H9 (cell line): Measurements from ENCODE around the gene LRRC10. TPM values are rescaled to one million over a fixed set of nuclear protein-coding genes. Genes with fewer than 3 reads are reported as not detected.

ENCODE experiments used
- DNase-seq: peaks from one replicate; pipeline ENCODE4 v3.0.0-alpha.2; 2017
- H2AFZ ChIP-seq: one replicate; pipeline ENCODE4 v1.6.1; 2013; ENCODE audit warnings: mild to moderate bottlenecking, low read length, control low read depth, moderate library complexity
- H2AK5ac ChIP-seq: 2 replicates; pipeline ENCODE4 v1.6.1; 2013; ENCODE audit warnings: low read length, control low read depth, mixed read lengths; ENCODE audit not compliant: insufficient read length
- H2BK120ac ChIP-seq: one replicate; pipeline ENCODE4 v1.6.1; 2013; ENCODE audit warnings: low read depth, mild to moderate bottlenecking, low read length, control low read depth, inconsistent platforms; ENCODE audit not compliant: poor library complexity, severe bottlenecking
- H2BK12ac ChIP-seq: 2 replicates; pipeline ENCODE4 v1.6.1; 2013; ENCODE audit warnings: low read length, control low read depth, mixed read lengths, low read depth; ENCODE audit not compliant: insufficient read length
- H2BK15ac ChIP-seq: 2 replicates; pipeline ENCODE4 v1.6.1; 2013; ENCODE audit warnings: low read depth, low read length, control low read depth
- H2BK20ac ChIP-seq: one replicate; pipeline ENCODE4 v1.6.1; 2013; ENCODE audit warnings: low read depth, mild to moderate bottlenecking, low read length, control low read depth, inconsistent platforms; ENCODE audit not compliant: poor library complexity, severe bottlenecking
- H2BK5ac ChIP-seq: 2 replicates; pipeline ENCODE4 v1.6.1; 2013; ENCODE audit warnings: low read length, control low read depth, mixed read lengths; ENCODE audit not compliant: insufficient read length
- H3K14ac ChIP-seq: 2 replicates; pipeline ENCODE4 v1.6.1; 2013; ENCODE audit warnings: low read length, control low read depth; ENCODE audit not compliant: insufficient read depth
- H3K18ac ChIP-seq: 2 replicates; pipeline ENCODE4 v1.6.1; 2013; ENCODE audit warnings: low read depth, mild to moderate bottlenecking, mixed read lengths, low read length, control low read depth; ENCODE audit not compliant: insufficient read length
- H3K23ac ChIP-seq: 2 replicates; pipeline ENCODE4 v1.6.1; 2013; ENCODE audit warnings: low read length, control low read depth, mixed read lengths, low read depth; ENCODE audit not compliant: insufficient read length
- H3K23me2 ChIP-seq: 2 replicates; pipeline ENCODE4 v1.6.1; 2013; ENCODE audit warnings: low read depth, mild to moderate bottlenecking, mixed read lengths, low read length, control low read depth; ENCODE audit not compliant: insufficient read length, poor library complexity, severe bottlenecking
- H3K27ac ChIP-seq: 2 replicates; pipeline ENCODE4 v1.5.1; 2013; ENCODE audit warnings: low read length, control low read depth, mixed read lengths, low read depth; ENCODE audit not compliant: insufficient read length
- H3K27me3 ChIP-seq: 2 replicates; pipeline ENCODE4 v1.6.1; 2013; ENCODE audit warnings: low read length, control low read depth, inconsistent platforms; ENCODE audit not compliant: insufficient read depth
- H3K4ac ChIP-seq: 2 replicates; pipeline ENCODE4 v1.6.1; 2013; ENCODE audit warnings: low read depth, mild to moderate bottlenecking, control low read depth, inconsistent platforms, low read length, moderate library complexity
- H3K4me1 ChIP-seq: 2 replicates; pipeline ENCODE4 v1.6.1; 2013; ENCODE audit warnings: low read length, control low read depth, inconsistent platforms; ENCODE audit not compliant: insufficient read depth
- H3K4me2 ChIP-seq: 2 replicates; pipeline ENCODE4 v1.6.1; 2013; ENCODE audit warnings: low read length, control low read depth, mixed read lengths; ENCODE audit not compliant: insufficient read length, insufficient read depth
- H3K56ac ChIP-seq: 2 replicates; pipeline ENCODE4 v1.6.1; 2013; ENCODE audit warnings: low read depth, mild to moderate bottlenecking, mixed read lengths, low read length, control low read depth; ENCODE audit not compliant: insufficient read length
- H3K79me1 ChIP-seq: 2 replicates; pipeline ENCODE4 v1.6.1; 2013; ENCODE audit warnings: low read depth, mild to moderate bottlenecking, moderate library complexity, low read length, control low read depth, inconsistent platforms; ENCODE audit not compliant: insufficient read depth, poor library complexity, severe bottlenecking
- H3K79me2 ChIP-seq: 2 replicates; pipeline ENCODE4 v1.6.1; 2013; ENCODE audit warnings: low read length, control low read depth, inconsistent platforms; ENCODE audit not compliant: insufficient read depth
- H3K9ac ChIP-seq: 2 replicates; pipeline ENCODE4 v1.6.1; 2013; ENCODE audit warnings: low read length, control low read depth, mixed read lengths; ENCODE audit not compliant: insufficient read length; ENCODE audit errors: extremely low read depth
- H3K9me3 ChIP-seq: one replicate; pipeline ENCODE4 v1.6.1; 2013; ENCODE audit warnings: low read depth, low read length, inconsistent platforms; ENCODE audit not compliant: control insufficient read depth
- H3T11ph ChIP-seq: one replicate; pipeline ENCODE4 v1.6.1; 2013; ENCODE audit warnings: mild to moderate bottlenecking, low read length, control low read depth, inconsistent platforms
- H4K20me1 ChIP-seq: one replicate; pipeline ENCODE4 v1.6.1; 2013; ENCODE audit not compliant: control insufficient read depth, insufficient read length, insufficient read depth
- H4K5ac ChIP-seq: 2 replicates; pipeline ENCODE4 v1.6.1; 2013; ENCODE audit warnings: low read depth, mild to moderate bottlenecking, mixed read lengths, low read length, control low read depth; ENCODE audit not compliant: insufficient read length
- H4K8ac ChIP-seq: replicated peaks from 2 replicates; pipeline ENCODE4 v1.6.1; 2013; ENCODE audit warnings: low read length, control low read depth, mixed read lengths, low read depth; ENCODE audit not compliant: insufficient read length
- H4K91ac ChIP-seq: 2 replicates; pipeline ENCODE4 v1.6.1; 2013; ENCODE audit warnings: low read depth, mild to moderate bottlenecking, moderate library complexity, mixed read lengths, low read length, control low read depth; ENCODE audit not compliant: insufficient read length
- H3K27ac Mint-ChIP-seq, 3 experiments: 2 replicates in 2 of 3; 3 replicates in 1 of 3; pipeline ENCODE4 v1.8.0; 2020 to 2021; ENCODE audit warnings: mixed read lengths in 3 of 3, mild to moderate bottlenecking in 1 of 3, moderate library complexity in 1 of 3
- H3K27me3 Mint-ChIP-seq: 2 replicates; pipeline ENCODE4 v1.8.0; 2021; ENCODE audit warnings: low read depth, mild to moderate bottlenecking, moderate library complexity, mixed read lengths
- H3K36me3 Mint-ChIP-seq, 3 experiments: 2 replicates in 2 of 3; 3 replicates in 1 of 3; pipeline ENCODE4 v1.8.0; 2020 to 2021; ENCODE audit warnings: low read depth in 3 of 3, mixed read lengths in 3 of 3; ENCODE audit not compliant: insufficient read depth in 1 of 3
- H3K4me1 Mint-ChIP-seq, 2 experiments: 2 replicates each; pipeline ENCODE4 v1.8.0; 2020; ENCODE audit warnings: mixed read lengths in 2 of 2
- H3K4me3 Mint-ChIP-seq, 2 experiments: 2 replicates in 1 of 2; 3 replicates in 1 of 2; pipeline ENCODE4 v1.8.0; 2020 to 2021; ENCODE audit warnings: mild to moderate bottlenecking in 2 of 2, mixed read lengths in 2 of 2, moderate library complexity in 1 of 2
- H3K9me3 Mint-ChIP-seq, 2 experiments: 2 replicates in 1 of 2; 3 replicates in 1 of 2; pipeline ENCODE4 v1.8.0; 2020; ENCODE audit warnings: mild to moderate bottlenecking in 2 of 2, mixed read lengths in 2 of 2, moderate library complexity in 1 of 2
- WGBS: extraction: QIAGEN DNeasy Blood & Tissue Kit; methylation state at CpG from one replicate; pipeline ENCODE4 v1.1.7; 2013; ENCODE audit warnings: missing lambda C conversion rate, low lambda C conversion rate, mixed read lengths; ENCODE audit not compliant: insufficient read length; ENCODE audit errors: extremely low coverage; 5-methylcytosine and 5-hydroxymethylcytosine counted together
- total RNA-seq: library from RNA; stranded (reverse); gene quantifications from 2 replicates; pipeline ENCODE4 v1.2.1, GENCODE V29; 2021
- TF ChIP-seq, protein P1 (sequence below): fragments of 200-600 bp; sonication (generic); conservative IDR thresholded peaks from 3 replicates; pipeline ENCODE4 v1.8.0; 2021; ENCODE audit warnings: antibody characterized with exemption, mild to moderate bottlenecking

Gene LRRC10
- total RNA-seq, 1 experiment from 2014 or later, result not detected

DNA sequence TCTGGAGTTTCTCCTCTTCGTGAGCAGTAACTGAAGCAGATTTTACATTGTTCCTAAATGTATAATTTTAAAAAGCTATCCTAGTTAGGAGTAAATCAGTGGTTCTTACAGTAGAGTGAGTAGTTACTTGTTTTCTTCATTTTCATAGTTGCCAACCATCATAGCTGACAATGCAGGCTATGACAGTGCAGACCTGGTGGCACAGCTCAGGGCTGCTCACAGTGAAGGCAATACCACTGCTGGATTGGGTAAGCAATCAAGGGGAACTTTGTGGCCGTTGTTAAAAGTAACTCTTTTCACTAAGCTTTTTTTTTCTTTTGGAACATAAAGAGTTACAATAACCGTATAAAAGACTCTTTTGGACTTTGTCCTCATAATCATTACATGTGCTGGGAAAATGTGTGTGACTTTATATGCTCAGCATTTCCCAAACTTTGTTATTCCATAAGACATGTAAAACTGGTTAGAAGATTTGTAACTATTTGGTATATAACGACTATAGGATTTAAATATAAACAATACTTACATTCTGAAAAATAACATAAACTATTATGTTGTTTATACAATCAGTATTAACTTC lies 12.4 kb downstream of the LRRC10 start:
- Mint-ChIP-seq H3K4me1 (no peaks in the 10 kb centered on the region), H3K9me3 (no peaks in the 10 kb centered on the region), H3K36me3 (peaks cover 59 to 92% (median 85%) of the 10 kb centered on the region in 3 experiments; a peak in 6 of 7 replicates), H3K27ac (no peak overlapping the region), H3K27me3 (no peaks in the 10 kb centered on the region; the same call in 1 of the 2 replicates), H3K4me3 (no peak overlapping the region)
- H2BK15ac ChIP-seq, result no peak overlapping the region
- no peaks in the 10 kb centered on the region for H3K23me2 ChIP-seq
- no peak overlapping the region for H3K4me2 ChIP-seq
- no peak overlapping the region for H3K27ac ChIP-seq
- no peak overlapping the region for H2AK5ac ChIP-seq
- H3K9me3 ChIP-seq, result no peaks in the 10 kb centered on the region
- H3T11ph ChIP-seq, result no peak overlapping the region
- no peak overlapping the region for H2BK5ac ChIP-seq
- no peaks in the 10 kb centered on the region for H4K20me1 ChIP-seq
- no peak overlapping the region for H4K91ac ChIP-seq
- no peak overlapping the region for H3K4ac ChIP-seq
- no peak overlapping the region for H2AFZ ChIP-seq
- no peaks in the 10 kb centered on the region for H3K27me3 ChIP-seq
- H4K8ac ChIP-seq, result no peak overlapping the region
- no peak overlapping the region for H3K56ac ChIP-seq
- H3K4me1 ChIP-seq, result no peaks in the 10 kb centered on the region
- no peak for DNase-seq
- H3K23ac ChIP-seq, result no peak overlapping the region
- no CpG with 5 or more reads among the region's 4 CpGs for WGBS
- no peaks in the 10 kb centered on the region for H3K79me2 ChIP-seq
- H4K5ac ChIP-seq, result no peak overlapping the region
- H2BK12ac ChIP-seq, result no peak overlapping the region
- H3K14ac ChIP-seq, result no peak overlapping the region
- H2BK120ac ChIP-seq, result no peak overlapping the region
- no peak overlapping the region for H3K18ac ChIP-seq
- H2BK20ac ChIP-seq, result no peak overlapping the region
- no peak overlapping the region for H3K9ac ChIP-seq
- TF ChIP-seq, protein P1, sequence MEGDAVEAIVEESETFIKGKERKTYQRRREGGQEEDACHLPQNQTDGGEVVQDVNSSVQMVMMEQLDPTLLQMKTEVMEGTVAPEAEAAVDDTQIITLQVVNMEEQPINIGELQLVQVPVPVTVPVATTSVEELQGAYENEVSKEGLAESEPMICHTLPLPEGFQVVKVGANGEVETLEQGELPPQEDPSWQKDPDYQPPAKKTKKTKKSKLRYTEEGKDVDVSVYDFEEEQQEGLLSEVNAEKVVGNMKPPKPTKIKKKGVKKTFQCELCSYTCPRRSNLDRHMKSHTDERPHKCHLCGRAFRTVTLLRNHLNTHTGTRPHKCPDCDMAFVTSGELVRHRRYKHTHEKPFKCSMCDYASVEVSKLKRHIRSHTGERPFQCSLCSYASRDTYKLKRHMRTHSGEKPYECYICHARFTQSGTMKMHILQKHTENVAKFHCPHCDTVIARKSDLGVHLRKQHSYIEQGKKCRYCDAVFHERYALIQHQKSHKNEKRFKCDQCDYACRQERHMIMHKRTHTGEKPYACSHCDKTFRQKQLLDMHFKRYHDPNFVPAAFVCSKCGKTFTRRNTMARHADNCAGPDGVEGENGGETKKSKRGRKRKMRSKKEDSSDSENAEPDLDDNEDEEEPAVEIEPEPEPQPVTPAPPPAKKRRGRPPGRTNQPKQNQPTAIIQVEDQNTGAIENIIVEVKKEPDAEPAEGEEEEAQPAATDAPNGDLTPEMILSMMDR, result no peak
- H3K79me1 ChIP-seq, result no peaks in the 10 kb centered on the region
